GM12878 (cell line): ENCODE measurements around the gene KCNQ1. TPM values are rescaled to one million over a fixed set of nuclear protein-coding genes. Genes with fewer than 3 reads are reported as not detected.

Source experiments
- ATAC-seq: fragments of 200-7000 bp; cut with Tn5 transposase; 3 replicates; pipeline ENCODE4 v1.9.1; 2020; ENCODE audit warnings: mild to moderate bottlenecking, moderate library complexity
- BruUV-seq: library from RNA; stranded (reverse); fragments of 400-500 nt; replicated peaks from 2 replicates; lab custom pipeline; 2021; lab: Mats Ljungman, UMichigan
- CTCF ChIA-PET: fragments of 300-600 bp; sonication (Branson Sonifier 250); formaldehyde crosslinking; extraction: SDS; loops from one replicate; lab custom pipeline; 2021; ENCODE audit warnings: inconsistent platforms; lab: Yijun Ruan, JAX
- POLR2A ChIA-PET: fragments of 350-600 bp; formaldehyde crosslinking; extraction: SDS; loops from one replicate; lab custom pipeline; 2021; ENCODE audit warnings: inconsistent platforms; lab: Charles Lee
- RAD21 ChIA-PET: fragments of 300-600 bp; sonication (Branson Sonifier 250); formaldehyde crosslinking; loops from one replicate; lab custom pipeline; 2023; ENCODE audit warnings: antibody characterized with exemption; ENCODE audit not compliant: unreplicated experiment; lab: Charles Lee
- SMC1A ChIA-PET: fragments of 300-600 bp; sonication (Branson Sonifier 250); formaldehyde crosslinking; loops from one replicate; lab custom pipeline; 2023; ENCODE audit not compliant: unreplicated experiment, uncharacterized antibody; lab: Charles Lee
- DNase-seq: peaks from one replicate; pipeline ENCODE4 v3.0.0-alpha.2; 2011; ENCODE audit warnings: low read depth, low spot score
- FAIRE-seq: peaks from 3 replicates; lab custom pipeline; 2011; peaks lifted over from hg19 to GRCh38; lab: Jason Lieb, UNC
- H2AFZ ChIP-seq: 2 replicates; pipeline ENCODE4 v1.6.0; 2011; ENCODE audit warnings: low read depth, low read length, control low read depth; ENCODE audit not compliant: control insufficient read depth
- H3K27ac ChIP-seq: 2 replicates; pipeline ENCODE4 v1.5.1; 2011; ENCODE audit warnings: control low read depth; ENCODE audit not compliant: control insufficient read depth, insufficient read depth
- H3K27me3 ChIP-seq, 2 experiments: replicated peaks in 1 of 2; 2 replicates each; pipeline versions ENCODE4 v1.6.0 to v1.6.1; 2011; ENCODE audit warnings: low read length in 1 of 2; ENCODE audit not compliant: control insufficient read depth in 2 of 2, insufficient read depth in 2 of 2
- H3K36me3 ChIP-seq, 2 experiments: 2 replicates each; pipeline ENCODE4 v1.5.1; 2011; ENCODE audit warnings: low read length in 1 of 2; ENCODE audit not compliant: control insufficient read depth in 2 of 2, insufficient read depth in 2 of 2
- H3K4me1 ChIP-seq: 2 replicates; pipeline ENCODE4 v1.6.1; 2011; ENCODE audit warnings: mild to moderate bottlenecking, low read length, moderate library complexity, mixed read lengths; ENCODE audit not compliant: control insufficient read depth, insufficient read depth
- H3K4me2 ChIP-seq: 2 replicates; pipeline ENCODE4 v1.6.0; 2011; ENCODE audit warnings: control low read depth; ENCODE audit not compliant: control insufficient read depth, insufficient read depth
- H3K4me3 ChIP-seq: fragments of 200-600 bp; sonication (generic); 2 replicates; pipeline ENCODE4 v1.5.1; 2016
- H3K79me2 ChIP-seq: 2 replicates; pipeline ENCODE4 v1.6.0; 2011; ENCODE audit warnings: low read length; ENCODE audit not compliant: control insufficient read depth, insufficient read depth
- H3K9ac ChIP-seq: 2 replicates; pipeline ENCODE4 v1.8.0; 2011; ENCODE audit warnings: low read length, control low read depth, mixed read lengths; ENCODE audit not compliant: control insufficient read depth, insufficient read depth
- H3K9me3 ChIP-seq: replicated peaks from 3 replicates; pipeline ENCODE4 v1.5.1; 2011; ENCODE audit warnings: mild to moderate bottlenecking, low read length; ENCODE audit not compliant: control insufficient read depth, insufficient read depth
- H4K20me1 ChIP-seq: 2 replicates; pipeline ENCODE4 v1.6.0; 2011; ENCODE audit not compliant: control insufficient read depth, insufficient read depth
- IKZF1 ChIP-seq: fragments of 450-650 bp; conservative IDR thresholded peaks from 2 replicates; pipeline ENCODE4 v1.6.1; 2017; ENCODE audit warnings: antibody characterized with exemption, mild to moderate bottlenecking
- KDM1A ChIP-seq: fragments of 200-600 bp; sonication (generic); IDR thresholded peaks from 2 replicates; pipeline ENCODE4 v1.6.1; 2016; ENCODE audit warnings: borderline replicate concordance
- RCOR1 ChIP-seq: conservative IDR thresholded peaks from 2 replicates; pipeline ENCODE4 v1.6.1; 2012; ENCODE audit warnings: low read depth, low read length, improper control_type of control experiment
- RFX5 ChIP-seq: IDR thresholded peaks from 2 replicates; pipeline ENCODE4 v1.6.1; 2011; ENCODE audit warnings: low read depth, low read length, improper control_type of control experiment
- SUPT20H ChIP-seq: IDR thresholded peaks from 2 replicates; pipeline ENCODE4 v1.6.1; 2011; ENCODE audit warnings: low read depth, mild to moderate bottlenecking, low read length, moderate library complexity, borderline replicate concordance; ENCODE audit not compliant: control insufficient read depth
- USF1 ChIP-seq: IDR thresholded peaks from 2 replicates; pipeline ENCODE4 v1.6.1; 2011; ENCODE audit warnings: borderline replicate concordance, low read depth, mild to moderate bottlenecking, moderate library complexity, mixed read lengths, low read length; ENCODE audit not compliant: insufficient read depth; ENCODE audit errors: extremely low read length
- USF2 ChIP-seq: IDR thresholded peaks from 2 replicates; pipeline ENCODE4 v1.6.1; 2011; ENCODE audit warnings: low read depth, low read length, improper control_type of control experiment, borderline replicate concordance
- YY1 ChIP-seq: IDR thresholded peaks from 2 replicates; pipeline ENCODE4 v1.6.1; 2011; ENCODE audit warnings: low read depth, mild to moderate bottlenecking, low read length
- ZSCAN29 ChIP-seq: fragments of 450-650 bp; IDR thresholded peaks from 2 replicates; pipeline ENCODE4 v1.6.1; 2017; ENCODE audit warnings: mild to moderate bottlenecking, moderate library complexity
- WGBS: methylation state at CpG from one replicate; pipeline ENCODE4 v1.1.6; 2016; ENCODE audit warnings: low lambda C conversion rate; ENCODE audit not compliant: insufficient replicate concordance, insufficient coverage; ENCODE audit errors: missing lambda C conversion rate; 5-methylcytosine and 5-hydroxymethylcytosine counted together
- in situ Hi-C: fragments of 300-500 bp; cut with MboI; formaldehyde crosslinking; loops from 9 replicates; pipeline ENCODE4 v1.14.3; 2018; ENCODE audit warnings: mixed read lengths
- intact Hi-C: fragments of 100-400 bp; cut with micrococcal nuclease; formaldehyde crosslinking; loops from one replicate; pipeline ENCODE4 v1.14.2; 2022; ENCODE audit not compliant: unreplicated experiment
- polyA plus RNA-seq, 11 experiments: library from polyadenylated mRNA; depleted of rRNA in 4 of 11; unstranded in 6 of 11; stranded (reverse) in 5 of 11; fragments of >200 nt; fragmentation: Nextera tagmentation in 4 of 11; fragmentation: Illumina TruSeq in 1 of 11; extraction: Ambion mirVana in 4 of 11; extraction: Trizol in 1 of 11; gene quantifications; 1 replicate in 1 of 11; 2 replicates in 10 of 11; pipeline versions ENCODE4 v1.2.1 to v1.2.3, GENCODE V29; 2011 to 2016; ENCODE audit warnings: inconsistent platforms in 2 of 11, missing spikeins in 2 of 11, low read depth in 1 of 11
- total RNA-seq, 4 experiments: library from RNA; depleted of rRNA in 3 of 4; stranded (reverse); fragments of >200 nt in 3 of 4; fragmentation: Illumina TruSeq in 1 of 4; extraction: Trizol in 1 of 4; gene quantifications; 2 replicates each; pipeline versions ENCODE4 v1.2.1 to v1.2.3, GENCODE V29; 2013 to 2021

The KCNQ1 gene
- total and polyA plus RNA-seq, 10 of the 15 experiments (the other 5 are each of a cell fraction or from before 2014, with no cell fraction given): 0.03 to 0.15 (median 0.12) TPM; not detected in 7

GRCh38 chr11:2702771-2703362 is 258.1 kb downstream of the KCNQ1 start:
- H3K27me3 ChIP-seq: no peaks in the 10 kb centered on the region
- ATAC-seq (no peak), FAIRE-seq (no peak), DNase-seq (no peak)
- intact Hi-C loops (no loop called here), in situ Hi-C loops (no loop called here)
- peak; percentile 36 for TF ChIP-seq USF1
- TF ChIP-seq YY1: no peak
- no peak for TF ChIP-seq RFX5
- TF ChIP-seq USF2: no peak
- no peak for TF ChIP-seq IKZF1
- TF ChIP-seq KDM1A: no peak
- TF ChIP-seq SUPT20H: no peak
- TF ChIP-seq ZSCAN29: no peak
- TF ChIP-seq RCOR1: no peak
- BruUV-seq: no TSS peak
- H2AFZ ChIP-seq: no peak overlapping the region
- H3K4me2 ChIP-seq: no peak overlapping the region
- no peaks in the 10 kb centered on the region for H4K20me1 ChIP-seq
- H3K36me3 ChIP-seq: no peaks in the 10 kb centered on the region
- no peak overlapping the region for H3K9ac ChIP-seq
- no peak overlapping the region for H3K27ac ChIP-seq
- peaks cover 19% of the 10 kb centered on the region for H3K79me2 ChIP-seq
- SMC1A ChIA-PET: no interaction called here
- POLR2A ChIA-PET: no interaction called here
- CTCF ChIA-PET: no interaction called here
- H3K4me1 ChIP-seq: no peaks in the 10 kb centered on the region; the same call in 1 of the 2 replicates
- no peak overlapping the region for H3K4me3 ChIP-seq
- WGBS: 39% methylated on average over 17 of the region's 17 CpGs
- H3K9me3 ChIP-seq: no peaks in the 10 kb centered on the region; the same call in 2 of the 3 replicates
- RAD21 ChIA-PET: no interaction called here
